Esophagus squamous epithelium (tissue), 5 donors: ENCODE data around the gene ADCY7. TPM values are rescaled to one million over a fixed set of nuclear protein-coding genes. Genes with fewer than 3 reads are reported as not detected.

Experiments
- DNase-seq: peaks from one replicate; lab custom pipeline; 2025; lab: John Stamatoyannopoulos, UW
- H3K27ac ChIP-seq, 4 donors: fragments of 200-600 bp; sonication (generic); one replicate each; pipeline ENCODE4 v1.5.1; 2016 to 2019; ENCODE audit warnings: mild to moderate bottlenecking in 1 of 4
- H3K27me3 ChIP-seq, 4 donors: fragments of 200-600 bp; sonication (generic); 1 replicate in 3 of 4; 2 replicates in 1 of 4; pipeline versions ENCODE4 v1.5.1 to v1.6.0; 2017 to 2021; ENCODE audit warnings: antibody characterized with exemption in 1 of 4
- H3K36me3 ChIP-seq, 3 donors: fragments of 200-600 bp; sonication (generic); one replicate each; pipeline ENCODE4 v1.5.1; 2016 to 2019
- H3K4me1 ChIP-seq, 3 donors: fragments of 200-600 bp; sonication (generic); one replicate each; pipeline ENCODE4 v1.5.1; 2017 to 2019
- H3K4me3 ChIP-seq, 4 donors: fragments of 200-600 bp; sonication (generic); 1 replicate in 3 of 4; 2 replicates in 1 of 4; pipeline ENCODE4 v1.5.1; 2016 to 2019; ENCODE audit warnings: mild to moderate bottlenecking in 2 of 4, moderate library complexity in 1 of 4
- H3K9me3 ChIP-seq, 3 donors: fragments of 200-600 bp; sonication (generic); one replicate each; pipeline ENCODE4 v1.5.1; 2016 to 2019
- POLR2A ChIP-seq, 4 donors: fragments of 450-650 bp; IDR thresholded peaks; one replicate each; pipeline ENCODE4 v1.6.1; 2017; ENCODE audit warnings: antibody characterized with exemption in 4 of 4, mild to moderate bottlenecking in 4 of 4, moderate library complexity in 3 of 4
- WGBS, 2 donors: methylation state at CpG; one replicate each; pipeline ENCODE4 v1.1.5; 2018; 5-methylcytosine and 5-hydroxymethylcytosine counted together
- intact Hi-C: fragments of 100-400 bp; cut with DNase I; formaldehyde crosslinking; loops from one replicate; pipeline ENCODE4 v1.15.0; 2022
- total RNA-seq, 4 donors: library from RNA; depleted of rRNA; stranded (reverse); fragments of >200 nt; gene quantifications; one replicate each; pipeline ENCODE4 v1.1.0, GENCODE V29; 2016
- TF ChIP-seq, protein P1 (sequence below), 6 experiments: fragments of 450-650 bp in 4 of 6; fragments of 200-600 bp in 2 of 6; sonication (generic) in 2 of 6; IDR thresholded peaks; one replicate each; pipeline ENCODE4 v1.5.1; 2016 to 2019; ENCODE audit warnings: antibody characterized with exemption in 6 of 6, mild to moderate bottlenecking in 4 of 6, moderate library complexity in 4 of 6
- donor health status: DM: yes; HTN: yes; CAD: no.

The ADCY7 gene
- total RNA-seq, 4 donors from 2014 or later, result 21.2 to 23.9 (median 23.3) TPM

GRCh38 chr16:50354629-50355456, 88.5 kb downstream of the ADCY7 start:
- peaks cover 0 to 12% (median 4%) of the 10 kb centered on the region in 3 donors for H3K4me1 ChIP-seq
- H3K27me3 ChIP-seq, result no peaks in the 10 kb centered on the region
- no peak for DNase-seq
- H3K27ac ChIP-seq, result no peak overlapping the region
- peaks cover 0 to 80% (median 13%) of the 10 kb centered on the region in 3 donors for H3K36me3 ChIP-seq
- 70% methylated on average over 11 of the region's 11 CpGs for WGBS, 2 donors
- intact Hi-C loops, result loop anchor here (10.0 kb wide), 3 partner anchors 110 to 330 kb away; partner anchors contain the start of gene CNEP1R1
- no peak for TF ChIP-seq POLR2A (IDR thresholded peaks at IDR 0.05)
- TF ChIP-seq, protein P1, sequence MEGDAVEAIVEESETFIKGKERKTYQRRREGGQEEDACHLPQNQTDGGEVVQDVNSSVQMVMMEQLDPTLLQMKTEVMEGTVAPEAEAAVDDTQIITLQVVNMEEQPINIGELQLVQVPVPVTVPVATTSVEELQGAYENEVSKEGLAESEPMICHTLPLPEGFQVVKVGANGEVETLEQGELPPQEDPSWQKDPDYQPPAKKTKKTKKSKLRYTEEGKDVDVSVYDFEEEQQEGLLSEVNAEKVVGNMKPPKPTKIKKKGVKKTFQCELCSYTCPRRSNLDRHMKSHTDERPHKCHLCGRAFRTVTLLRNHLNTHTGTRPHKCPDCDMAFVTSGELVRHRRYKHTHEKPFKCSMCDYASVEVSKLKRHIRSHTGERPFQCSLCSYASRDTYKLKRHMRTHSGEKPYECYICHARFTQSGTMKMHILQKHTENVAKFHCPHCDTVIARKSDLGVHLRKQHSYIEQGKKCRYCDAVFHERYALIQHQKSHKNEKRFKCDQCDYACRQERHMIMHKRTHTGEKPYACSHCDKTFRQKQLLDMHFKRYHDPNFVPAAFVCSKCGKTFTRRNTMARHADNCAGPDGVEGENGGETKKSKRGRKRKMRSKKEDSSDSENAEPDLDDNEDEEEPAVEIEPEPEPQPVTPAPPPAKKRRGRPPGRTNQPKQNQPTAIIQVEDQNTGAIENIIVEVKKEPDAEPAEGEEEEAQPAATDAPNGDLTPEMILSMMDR (IDR thresholded peaks at IDR 0.05), result peak in 4 of 6 experiments; percentile 52 to 62 (median 58)
- no peaks in the 10 kb centered on the region for H3K9me3 ChIP-seq
- no peak overlapping the region for H3K4me3 ChIP-seq

DNA sequence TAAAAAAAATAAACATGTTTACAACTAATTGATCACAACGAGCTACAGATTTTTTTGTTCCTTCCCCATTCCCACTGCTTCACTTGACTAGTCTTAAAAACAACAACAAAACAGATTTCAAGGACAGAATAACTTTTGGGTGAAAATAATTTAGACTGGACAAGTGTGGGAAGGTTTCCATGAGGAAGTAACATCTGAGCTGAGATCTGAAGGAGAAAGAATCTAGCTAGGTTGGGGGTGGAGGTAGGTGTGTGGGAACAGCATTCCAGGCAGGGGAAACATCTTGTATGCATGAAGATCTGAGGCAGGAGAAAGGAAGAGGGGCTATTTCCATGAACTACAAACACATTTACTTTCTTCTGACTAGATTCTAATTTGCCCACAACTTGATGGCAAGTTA, 93.3 kb downstream of the ADCY7 start:
- peaks cover 0 to 34% (median 7%) of the 10 kb centered on the region in 3 donors for H3K4me1 ChIP-seq
- WGBS, 2 donors, result 34 to 41% methylated on average over 1 of the region's 1 CpG

DNA sequence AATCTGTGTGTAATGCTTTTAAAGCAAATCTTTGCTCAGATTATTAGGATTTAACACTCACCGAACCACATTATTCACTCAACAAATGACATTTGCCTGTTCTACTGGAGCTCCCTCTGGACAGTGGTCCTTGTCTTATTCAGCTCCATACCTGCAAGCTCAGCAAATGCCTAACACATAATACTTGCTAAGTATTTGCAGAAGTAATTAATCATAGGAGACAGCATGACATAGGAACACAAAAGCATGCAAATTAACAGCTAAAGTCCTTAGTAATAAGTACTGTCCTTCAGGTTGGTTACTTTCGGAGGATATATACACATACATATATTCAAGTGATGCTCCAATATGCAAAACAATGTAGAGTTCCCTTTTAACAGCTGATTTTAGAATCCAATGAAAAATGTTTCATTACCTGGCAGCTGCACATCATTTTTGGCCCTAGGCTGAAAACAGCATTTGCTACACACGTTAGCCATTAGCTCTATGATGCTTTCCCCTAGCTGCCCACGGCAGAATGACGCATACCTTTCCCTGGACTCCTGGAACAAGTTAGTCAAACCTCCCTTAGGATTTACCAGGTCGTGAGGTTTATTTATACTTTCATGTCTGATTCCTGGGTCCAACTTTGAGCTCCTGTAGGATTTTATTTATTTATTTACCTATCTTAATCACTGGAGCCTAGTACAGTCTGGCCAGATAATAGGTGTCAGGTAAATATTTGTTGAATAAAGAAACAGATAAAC, 93.9 kb downstream of the ADCY7 start:
- Histone ChIP-seq H3K27ac (peak overlapping the region in 2 of 4 donors; percentile 12 to 40), H3K4me3 (no peak overlapping the region), H3K36me3 (peaks cover 0 to 81% (median 8%) of the 10 kb centered on the region in 3 donors), H3K9me3 (no peaks in the 10 kb centered on the region), H3K4me1 (peaks cover 0 to 38% (median 7%) of the 10 kb centered on the region in 3 donors), H3K27me3 (no peaks in the 10 kb centered on the region)
- no peak for TF ChIP-seq POLR2A (IDR thresholded peaks at IDR 0.05)
- TF ChIP-seq, protein P1 (IDR thresholded peaks at IDR 0.05), result no peak
- no peak for DNase-seq
- intact Hi-C loops, result loop anchor here (10.0 kb wide), 1 partner anchor 445 kb away; no protein-coding TSS in a partner anchor
- 44 to 52% methylated on average over 6 of the region's 6 CpGs for WGBS, 2 donors

More for the DNA sequence above, 93.3 kb downstream of the ADCY7 start:
- no peaks in the 10 kb centered on the region for H3K9me3 ChIP-seq
- H3K27ac ChIP-seq, result no peak overlapping the region
- no peak overlapping the region for H3K4me3 ChIP-seq
- H3K36me3 ChIP-seq, result peaks cover 0 to 78% (median 8%) of the 10 kb centered on the region in 3 donors
- intact Hi-C loops, result loop anchor here (10.0 kb wide), 4 partner anchors 115 to 445 kb away; partner anchors contain the start of gene CNEP1R1
- DNase-seq, result no peak
- H3K27me3 ChIP-seq, result no peaks in the 10 kb centered on the region
- TF ChIP-seq POLR2A (IDR thresholded peaks at IDR 0.05), result no peak
- TF ChIP-seq, protein P1 (IDR thresholded peaks at IDR 0.05), result no peak

DNA sequence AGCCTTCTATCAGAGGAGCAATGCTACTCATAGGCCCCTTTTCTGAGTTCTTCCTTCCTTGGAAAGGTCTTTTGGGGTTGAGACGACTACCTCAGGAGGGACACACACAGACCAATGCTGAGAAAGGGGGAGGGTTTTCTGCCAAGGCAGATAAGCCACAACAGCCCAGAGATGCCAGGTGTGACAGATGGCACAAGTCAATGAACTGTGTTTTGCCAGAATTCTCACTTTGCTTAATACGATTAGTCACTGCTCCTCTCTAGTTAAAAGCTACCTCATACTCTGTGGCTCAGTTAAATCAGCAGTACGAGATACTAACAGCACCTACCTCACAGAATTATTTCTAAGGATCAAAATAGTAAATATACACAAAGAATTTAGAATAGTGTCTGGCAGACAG, 94.4 kb downstream of the ADCY7 start:
- no peak overlapping the region for H3K4me3 ChIP-seq
- intact Hi-C loops, result loop anchor here (10.0 kb wide), 1 partner anchor 444 kb away; no protein-coding TSS in a partner anchor
- WGBS, 2 donors, result 43 to 51% methylated on average over 3 of the region's 3 CpGs
- TF ChIP-seq, protein P1 (IDR thresholded peaks at IDR 0.05), result no peak
- TF ChIP-seq POLR2A (IDR thresholded peaks at IDR 0.05), result no peak
- H3K27me3 ChIP-seq, result no peaks in the 10 kb centered on the region
- DNase-seq, result no peak
- H3K9me3 ChIP-seq, result no peaks in the 10 kb centered on the region
- H3K27ac ChIP-seq, result peak overlapping the region in 2 of 4 donors; percentile 12 to 40
- H3K36me3 ChIP-seq, result peaks cover 0 to 84% (median 8%) of the 10 kb centered on the region in 3 donors
- H3K4me1 ChIP-seq, result peaks cover 0 to 43% (median 7%) of the 10 kb centered on the region in 3 donors
